22Rv1 (cell line): Measurements from ENCODE around the gene BOC.

ENCODE experiments used
- CTCF ChIP-seq: fragments of 450-650 bp; IDR thresholded peaks from 2 replicates; pipeline ENCODE4 v1.5.1; 2017; ENCODE audit warnings: mild to moderate bottlenecking
- ZFX ChIP-seq: fragments of 450-650 bp; IDR thresholded peaks from 2 replicates; pipeline ENCODE4 v1.6.1; 2017; ENCODE audit warnings: antibody characterized with exemption, borderline replicate concordance

GRCh38 chr3:113266738-113267137 lies 55.4 kb downstream of the BOC start:
- TF ChIP-seq CTCF (no peak), ZFX (no peak)
